IMR-90 (cell line): ENCODE measurements around the gene WDR46. TPM values are rescaled to one million over a fixed set of nuclear protein-coding genes. Genes with fewer than 3 reads are reported as not detected.
A peak's percentile ranks its signal among the peaks of the same experiment; 100 is the strongest.

Experiments used
- ATAC-seq: fragments of 200-7000 bp; cut with Tn5 transposase; 2 replicates; pipeline ENCODE4 v1.9.1; 2020; ENCODE audit warnings: low read depth, mild to moderate bottlenecking, moderate library complexity
- BruUV-seq: library from RNA; stranded (reverse); fragments of 400-500 nt; replicated peaks from 2 replicates; lab custom pipeline; 2021; lab: Mats Ljungman, UMichigan
- CTCF ChIA-PET: fragments of 300-600 bp; formaldehyde crosslinking; extraction: SDS; loops from one replicate; lab custom pipeline; 2021; ENCODE audit warnings: antibody characterized with exemption; lab: Yijun Ruan, JAX
- POLR2A ChIA-PET: fragments of 300-600 bp; sonication (Branson Sonifier 250); formaldehyde crosslinking; loops from one replicate; lab custom pipeline; 2022; ENCODE audit warnings: antibody characterized with exemption; ENCODE audit not compliant: unreplicated experiment; lab: Charles Lee
- DNase-seq: peaks from one replicate; pipeline ENCODE4 v3.0.0; 2013
- H2AFZ ChIP-seq: replicated peaks from 2 replicates; pipeline ENCODE3; 2013; ENCODE audit warnings: low read length, mild to moderate bottlenecking; ENCODE audit not compliant: poor library complexity
- H2AK5ac ChIP-seq: 2 replicates; pipeline ENCODE4 v1.6.1; 2013; ENCODE audit warnings: low read depth, low read length, inconsistent platforms
- H2AK9ac ChIP-seq: replicated peaks from 2 replicates; pipeline ENCODE3; 2013; ENCODE audit warnings: mild to moderate bottlenecking, low read depth, low read length, moderate library complexity; ENCODE audit not compliant: poor library complexity
- H2BK120ac ChIP-seq: 2 replicates; pipeline ENCODE4 v1.6.1; 2013; ENCODE audit warnings: low read depth, low read length, inconsistent platforms
- H2BK15ac ChIP-seq: 3 replicates; pipeline ENCODE4 v1.6.1; 2013; ENCODE audit warnings: low read depth, low read length, inconsistent platforms
- H2BK20ac ChIP-seq: 2 replicates; pipeline ENCODE4 v1.6.1; 2013; ENCODE audit warnings: low read depth, mild to moderate bottlenecking, inconsistent platforms, low read length, moderate library complexity
- H2BK5ac ChIP-seq: 2 replicates; pipeline ENCODE4 v1.6.1; 2013; ENCODE audit warnings: mild to moderate bottlenecking, low read depth, low read length, inconsistent platforms; ENCODE audit not compliant: poor library complexity, severe bottlenecking
- H3K14ac ChIP-seq: replicated peaks from 2 replicates; pipeline ENCODE4 v1.6.1; 2013; ENCODE audit warnings: low read depth, low read length, inconsistent platforms
- H3K18ac ChIP-seq: 2 replicates; pipeline ENCODE4 v1.6.1; 2013; ENCODE audit warnings: low read depth, low read length, control low read depth
- H3K23ac ChIP-seq: 2 replicates; pipeline ENCODE4 v1.6.1; 2013; ENCODE audit warnings: low read depth, low read length, inconsistent platforms
- H3K27ac ChIP-seq: 2 replicates; pipeline ENCODE4 v1.5.1; 2013; ENCODE audit warnings: mild to moderate bottlenecking, control low read depth, low read length; ENCODE audit not compliant: insufficient read depth
- H3K27me3 ChIP-seq: 2 replicates; pipeline ENCODE4 v1.6.1; 2013; ENCODE audit warnings: low read length; ENCODE audit not compliant: control insufficient read depth, insufficient read depth
- H3K36me3 ChIP-seq: 2 replicates; pipeline ENCODE4 v1.6.1; 2013; ENCODE audit warnings: low read length, mixed read lengths; ENCODE audit not compliant: control insufficient read depth, insufficient read depth
- H3K4ac ChIP-seq: 2 replicates; pipeline ENCODE4 v1.6.1; 2013; ENCODE audit warnings: low read depth, low read length, inconsistent platforms
- H3K4me1 ChIP-seq: 2 replicates; pipeline ENCODE4 v1.6.1; 2013; ENCODE audit warnings: low read length, mixed read lengths; ENCODE audit not compliant: control insufficient read depth, insufficient read depth
- H3K4me2 ChIP-seq: 2 replicates; pipeline ENCODE4 v1.6.1; 2013; ENCODE audit warnings: low read depth, mild to moderate bottlenecking, control low read depth, low read length, moderate library complexity
- H3K4me3 ChIP-seq: 2 replicates; pipeline ENCODE4 v1.5.1; 2013; ENCODE audit warnings: low read depth, mild to moderate bottlenecking, control low read depth, low read length, moderate library complexity; ENCODE audit not compliant: insufficient read depth
- H3K56ac ChIP-seq: 2 replicates; pipeline ENCODE4 v1.6.1; 2013; ENCODE audit warnings: low read length, inconsistent platforms; ENCODE audit not compliant: insufficient read depth; ENCODE audit errors: extremely low read depth
- H3K79me1 ChIP-seq, 2 experiments: 2 replicates each; pipeline ENCODE4 v1.6.1; 2013; ENCODE audit warnings: low read length in 2 of 2, inconsistent platforms in 1 of 2, low read depth in 1 of 2
- H3K9ac ChIP-seq: 2 replicates; pipeline ENCODE4 v1.6.1; 2013; ENCODE audit warnings: low read depth, low read length, control low read depth
- H3K9me1 ChIP-seq: 2 replicates; pipeline ENCODE4 v1.6.1; 2013; ENCODE audit warnings: low read length, inconsistent platforms; ENCODE audit not compliant: insufficient read depth
- H3K9me3 ChIP-seq: 2 replicates; pipeline ENCODE4 v1.6.1; 2013; ENCODE audit warnings: low read length; ENCODE audit not compliant: control insufficient read depth, insufficient read depth
- H4K20me1 ChIP-seq: 2 replicates; pipeline ENCODE4 v1.6.1; 2013; ENCODE audit warnings: low read length, inconsistent platforms; ENCODE audit not compliant: insufficient read depth
- H4K5ac ChIP-seq: 2 replicates; pipeline ENCODE4 v1.6.1; 2013; ENCODE audit warnings: mild to moderate bottlenecking, low read depth, low read length, control low read depth
- H4K8ac ChIP-seq, 2 experiments: 2 replicates each; pipeline ENCODE4 v1.6.1; 2013; ENCODE audit warnings: low read depth in 2 of 2, low read length in 2 of 2, control low read depth in 1 of 2, inconsistent platforms in 1 of 2
- H4K91ac ChIP-seq: 2 replicates; pipeline ENCODE4 v1.6.1; 2013; ENCODE audit warnings: low read depth, low read length, inconsistent platforms; ENCODE audit not compliant: insufficient read depth
- BHLHE40 ChIP-seq: fragments of 150-350 bp; IDR thresholded peaks from 2 replicates; pipeline ENCODE4 v1.6.1; 2016; ENCODE audit warnings: mild to moderate bottlenecking, low read depth, low read length
- CEBPB ChIP-seq: IDR thresholded peaks from 2 replicates; pipeline ENCODE4 v1.6.1; 2012; ENCODE audit warnings: low read depth, low read length, improper control_type of control experiment
- CHD1 ChIP-seq: IDR thresholded peaks from 2 replicates; pipeline ENCODE4 v1.6.1; 2012; ENCODE audit warnings: low read depth, low read length, improper control_type of control experiment
- FOS ChIP-seq: fragments of 150-350 bp; IDR thresholded peaks from 2 replicates; pipeline ENCODE4 v1.6.1; 2016; ENCODE audit warnings: low read depth, low read length
- MAFK ChIP-seq: IDR thresholded peaks from 2 replicates; pipeline ENCODE4 v1.6.1; 2012; ENCODE audit warnings: low read depth, low read length, improper control_type of control experiment
- MAZ ChIP-seq: IDR thresholded peaks from 2 replicates; pipeline ENCODE4 v1.6.1; 2012; ENCODE audit warnings: low read depth, mild to moderate bottlenecking, low read length, improper control_type of control experiment, moderate library complexity, borderline replicate concordance
- MXI1 ChIP-seq: IDR thresholded peaks from 2 replicates; pipeline ENCODE4 v1.6.1; 2012; ENCODE audit warnings: low read depth, mild to moderate bottlenecking, low read length, moderate library complexity, borderline replicate concordance
- NFE2L2 ChIP-seq: fragments of 150-350 bp; IDR thresholded peaks from 2 replicates; pipeline ENCODE4 v1.6.1; 2016; ENCODE audit warnings: low read depth, mild to moderate bottlenecking, low read length
- POLR2A ChIP-seq: IDR thresholded peaks from 2 replicates; pipeline ENCODE4 v1.6.1; 2012; ENCODE audit warnings: mild to moderate bottlenecking, low read depth, low read length
- RAD21 ChIP-seq: IDR thresholded peaks from 2 replicates; pipeline ENCODE4 v1.6.1; 2012; ENCODE audit warnings: low read length, improper control_type of control experiment
- RCOR1 ChIP-seq: IDR thresholded peaks from 2 replicates; pipeline ENCODE4 v1.6.1; 2012; ENCODE audit warnings: mild to moderate bottlenecking, low read length, improper control_type of control experiment; ENCODE audit not compliant: insufficient replicate concordance
- RFX5 ChIP-seq: IDR thresholded peaks from 2 replicates; pipeline ENCODE4 v1.8.0; 2012; ENCODE audit warnings: low read depth, mild to moderate bottlenecking, low read length, moderate library complexity
- SMC3 ChIP-seq: fragments of 150-350 bp; IDR thresholded peaks from 2 replicates; pipeline ENCODE4 v1.6.1; 2016; ENCODE audit warnings: low read depth, mild to moderate bottlenecking, antibody characterized with exemption, low read length, moderate library complexity
- WGBS, 2 experiments: methylation state at CpG; one replicate each; pipeline versions ENCODE4 v1.1.5 to v1.1.7; 2013; ENCODE audit warnings: missing lambda C conversion rate in 2 of 2; ENCODE audit not compliant: insufficient read length in 1 of 2; ENCODE audit errors: extremely low coverage in 2 of 2; 5-methylcytosine and 5-hydroxymethylcytosine counted together
- dilution Hi-C: fragments of 300-500 bp; cut with HindIII; formaldehyde crosslinking; loops from one replicate; pipeline ENCODE4 v1.14.3; 2018; ENCODE audit warnings: low sequenced_read_pairs; ENCODE audit not compliant: unreplicated experiment
- in situ Hi-C: fragments of 300-500 bp; cut with MboI; formaldehyde crosslinking; loops from 3 replicates; pipeline ENCODE4 v1.14.3; 2019; ENCODE audit warnings: low sequenced_read_pairs, inconsistent platforms, mixed read lengths
- intact Hi-C: fragments of 100-400 bp; cut with micrococcal nuclease; formaldehyde crosslinking; loops from 2 replicates; pipeline ENCODE4 v1.10.0; 2022
- polyA plus RNA-seq, 3 experiments: library from polyadenylated mRNA; depleted of rRNA; stranded (reverse); fragments of >200 nt; gene quantifications; 2 replicates each; pipeline ENCODE4 v1.2.3, GENCODE V29; 2012; ENCODE audit warnings: low replicate concordance in 1 of 3
- total RNA-seq: library from RNA; depleted of rRNA; stranded (reverse); fragments of >200 nt; gene quantifications from 2 replicates; pipeline ENCODE4 v1.2.3, GENCODE V29; 2012
- TF ChIP-seq, protein P1 (sequence below): conservative IDR thresholded peaks from 2 replicates; pipeline ENCODE4 v1.5.1; 2012; ENCODE audit warnings: mild to moderate bottlenecking, low read depth, low read length, improper control_type of control experiment
- TF ChIP-seq, protein P2 (sequence below): fragments of 150-350 bp; IDR thresholded peaks from 2 replicates; pipeline ENCODE4 v1.6.1; 2017; ENCODE audit warnings: mild to moderate bottlenecking, antibody characterized with exemption, low read length, low read depth

The WDR46 gene
- total and polyA plus RNA-seq, 2 of the 4 experiments (the other 2 are of a cell fraction): 73.8 to 81.6 TPM

DNA sequence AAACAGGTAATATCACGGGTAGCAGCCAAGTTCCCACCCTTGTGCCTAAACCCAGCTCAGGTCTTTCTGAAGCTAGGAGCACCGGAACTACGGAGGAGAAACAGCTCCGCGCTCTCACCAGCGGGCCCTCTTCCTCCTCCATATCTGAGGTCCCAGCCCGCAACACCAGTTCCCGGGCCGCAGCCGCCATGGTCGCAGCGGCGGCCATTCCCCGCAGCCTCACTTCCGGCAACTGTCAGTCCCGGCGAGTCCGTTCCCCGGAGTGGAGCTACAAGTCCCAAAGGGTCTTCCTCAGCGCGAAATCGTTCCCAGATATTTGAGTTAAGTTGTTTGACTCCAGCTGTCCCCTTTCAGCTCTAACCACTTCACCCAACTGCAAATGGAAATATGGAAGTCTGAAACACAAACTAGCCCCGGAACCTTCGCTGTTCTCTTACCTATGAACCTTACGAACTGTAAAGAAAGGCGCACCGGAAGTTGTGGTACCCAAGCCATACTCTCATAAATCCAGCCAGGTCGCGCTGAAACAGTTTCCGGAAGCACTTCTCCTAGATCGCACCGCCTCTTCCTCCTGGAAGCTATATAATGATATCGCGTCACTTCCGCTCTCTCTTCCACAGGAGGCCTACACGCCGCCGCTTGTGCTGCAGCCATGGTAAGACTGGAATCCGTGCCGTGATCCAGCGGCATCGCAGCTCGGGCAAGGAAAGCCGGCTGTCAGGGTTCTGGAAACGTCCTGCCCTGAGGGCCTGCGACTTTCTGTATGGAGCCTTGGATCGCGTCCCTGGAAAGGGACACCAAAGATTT, 17.4 kb downstream of the WDR46 start, which contains the start of the genes RPS18 and VPS52:
Gene RPS18, plus strand, starts transcription at position 608 of the 807 bp plus-strand sequence. Its CDS starts 45 bp downstream, at position 653.
Gene VPS52, minus strand, starts transcription at position 409 of the 807 bp plus-strand sequence. Its CDS starts 201 bp downstream, at position 208.
- no TSS peak for BruUV-seq
- H2BK20ac ChIP-seq: peak within 1 kb of the TSS; percentile 94
- H3K4me3 ChIP-seq: peak within 1 kb of the TSS; percentile 71
- DNase-seq (peak; percentile 100), ATAC-seq (peak; percentile 81)
- H3K36me3 ChIP-seq: peaks cover 59% of the 10 kb centered on the region
- peak within 1 kb of the TSS; percentile 98 for H2AK5ac ChIP-seq
- peaks cover 28 to 60% of the 10 kb centered on the region in 2 experiments for H3K79me1 ChIP-seq
- POLR2A ChIA-PET: interaction anchor here (0.5 to 1.2 kb wide), 4 partner anchors 9 to 64 kb away, joined by 3 to 7 read pairs (median 4); partner anchors contain the start of gene RING1
- peak within 1 kb of the TSS; percentile 98 for H2AFZ ChIP-seq
- H3K4me1 ChIP-seq: peaks cover 13% of the 10 kb centered on the region
- in situ Hi-C loops: no loop called here
- peak within 1 kb of the TSS; percentile 98 for H4K91ac ChIP-seq
- peak within 1 kb of the TSS; percentile 99 for H4K8ac ChIP-seq
- H4K20me1 ChIP-seq: peaks cover 48% of the 10 kb centered on the region
- H2AK9ac ChIP-seq: peak within 1 kb of the TSS; percentile 99
- peak within 1 kb of the TSS; percentile 91; the same call in 1 of the 3 replicates for H2BK15ac ChIP-seq
- peak within 1 kb of the TSS; percentile 84 for H3K4me2 ChIP-seq
- peak within 1 kb of the TSS; percentile 85 for H3K18ac ChIP-seq
- CTCF ChIA-PET: no interaction called here
- peak within 1 kb of the TSS; percentile 92 for H2BK5ac ChIP-seq
- H3K9me3 ChIP-seq: no peaks in the 10 kb centered on the region
- intact Hi-C loops: no loop called here
- peak within 1 kb of the TSS; percentile 89 for H3K27ac ChIP-seq
- no peaks in the 10 kb centered on the region for H3K27me3 ChIP-seq
- H3K9ac ChIP-seq: peak within 1 kb of the TSS; percentile 95
- H3K23ac ChIP-seq: peak within 1 kb of the TSS; percentile 96
- peak within 1 kb of the TSS; percentile 100 for H3K56ac ChIP-seq
- H2BK120ac ChIP-seq: peak within 1 kb of the TSS; percentile 97
- H4K5ac ChIP-seq: peak within 1 kb of the TSS; percentile 94
- WGBS, 2 experiments: 0% methylated on average over 16 of the region's 48 CpGs; no CpG with 5 or more reads in 1 of the 2 experiments
- dilution Hi-C loops: no loop called here
- H3K4ac ChIP-seq: peak within 1 kb of the TSS; percentile 95
- H3K14ac ChIP-seq: peak within 1 kb of the TSS; percentile 95
- peaks cover 9% of the 10 kb centered on the region for H3K9me1 ChIP-seq
- TF ChIP-seq, protein P1, sequence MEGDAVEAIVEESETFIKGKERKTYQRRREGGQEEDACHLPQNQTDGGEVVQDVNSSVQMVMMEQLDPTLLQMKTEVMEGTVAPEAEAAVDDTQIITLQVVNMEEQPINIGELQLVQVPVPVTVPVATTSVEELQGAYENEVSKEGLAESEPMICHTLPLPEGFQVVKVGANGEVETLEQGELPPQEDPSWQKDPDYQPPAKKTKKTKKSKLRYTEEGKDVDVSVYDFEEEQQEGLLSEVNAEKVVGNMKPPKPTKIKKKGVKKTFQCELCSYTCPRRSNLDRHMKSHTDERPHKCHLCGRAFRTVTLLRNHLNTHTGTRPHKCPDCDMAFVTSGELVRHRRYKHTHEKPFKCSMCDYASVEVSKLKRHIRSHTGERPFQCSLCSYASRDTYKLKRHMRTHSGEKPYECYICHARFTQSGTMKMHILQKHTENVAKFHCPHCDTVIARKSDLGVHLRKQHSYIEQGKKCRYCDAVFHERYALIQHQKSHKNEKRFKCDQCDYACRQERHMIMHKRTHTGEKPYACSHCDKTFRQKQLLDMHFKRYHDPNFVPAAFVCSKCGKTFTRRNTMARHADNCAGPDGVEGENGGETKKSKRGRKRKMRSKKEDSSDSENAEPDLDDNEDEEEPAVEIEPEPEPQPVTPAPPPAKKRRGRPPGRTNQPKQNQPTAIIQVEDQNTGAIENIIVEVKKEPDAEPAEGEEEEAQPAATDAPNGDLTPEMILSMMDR: no peak
- TF ChIP-seq FOS (no peak), NFE2L2 (no peak), CEBPB (no peak), MAZ (peak; percentile 37; the same call in 1 of the 2 replicates), SMC3 (0 out of 2 replicates have a peak, but pooled peaks have one; percentile 0), MAFK (no peak), RAD21 (no peak), BHLHE40 (no peak), POLR2A (peak; percentile 99), RCOR1 (no peak), RFX5 (0 out of 2 replicates have a peak, but pooled peaks have one; percentile 55), CHD1 (0 out of 2 replicates have a peak, but pooled peaks have one; percentile 57), MXI1 (peak; percentile 96)
- TF ChIP-seq, protein P2, sequence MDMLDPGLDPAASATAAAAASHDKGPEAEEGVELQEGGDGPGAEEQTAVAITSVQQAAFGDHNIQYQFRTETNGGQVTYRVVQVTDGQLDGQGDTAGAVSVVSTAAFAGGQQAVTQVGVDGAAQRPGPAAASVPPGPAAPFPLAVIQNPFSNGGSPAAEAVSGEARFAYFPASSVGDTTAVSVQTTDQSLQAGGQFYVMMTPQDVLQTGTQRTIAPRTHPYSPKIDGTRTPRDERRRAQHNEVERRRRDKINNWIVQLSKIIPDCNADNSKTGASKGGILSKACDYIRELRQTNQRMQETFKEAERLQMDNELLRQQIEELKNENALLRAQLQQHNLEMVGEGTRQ: no peak
